Left lobe of liver (tissue), 2 donors: ENCODE data around the gene MRPL33. TPM values are rescaled to one million over a fixed set of nuclear protein-coding genes. Genes with fewer than 3 reads are reported as not detected.
A peak's percentile ranks its signal among the peaks of the same experiment; 100 is the strongest.

Source experiments
- ATAC-seq: fragments of 200-7000 bp; cut with Tn5 transposase; one replicate; pipeline ENCODE4 v1.9.1; 2020; ENCODE audit warnings: mild to moderate bottlenecking, moderate library complexity
- DNase-seq: peaks from one replicate; pipeline ENCODE4 v3.0.0-alpha.2; 2020; ENCODE audit warnings: low spot score
- total RNA-seq: library from RNA; stranded (reverse); gene quantifications from one replicate; pipeline ENCODE4 v1.2.1, GENCODE V29; 2021
- donor health status: DM: no; HTN: no; CAD: no; lungs with moderate emphysema.
- donor health status: DM: no; HTN: yes; CAD: no.

The MRPL33 gene
- total RNA-seq, 1 donor from 2014 or later, result 21.3 TPM

DNA sequence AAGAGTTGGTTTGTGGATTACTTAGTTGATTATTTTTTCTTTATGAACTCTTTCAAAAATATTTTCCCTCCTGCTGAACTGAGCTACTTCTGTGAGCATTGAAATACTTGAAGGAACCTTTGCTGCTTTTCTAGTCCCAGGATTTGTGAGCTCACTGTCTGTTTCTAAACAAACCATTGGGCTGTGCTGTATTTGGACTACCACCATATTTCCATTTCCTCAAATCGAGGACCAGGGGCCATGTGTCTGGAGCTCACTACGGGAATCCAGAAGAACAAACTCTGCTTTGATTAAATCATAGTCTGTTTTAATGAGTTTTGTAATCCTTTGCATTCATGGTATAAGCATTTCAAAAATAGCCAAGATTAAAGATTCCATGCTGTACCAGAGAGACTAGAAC is 1.3 kb downstream of the MRPL33 start:
- no peak for ATAC-seq

GRCh38 chr2:27773959-27774358 is 2.4 kb downstream of the MRPL33 start:
- ATAC-seq (no peak), DNase-seq (no peak)

More for the DNA sequence above, 1.3 kb downstream of the MRPL33 start:
- DNase-seq, result no peak

DNA sequence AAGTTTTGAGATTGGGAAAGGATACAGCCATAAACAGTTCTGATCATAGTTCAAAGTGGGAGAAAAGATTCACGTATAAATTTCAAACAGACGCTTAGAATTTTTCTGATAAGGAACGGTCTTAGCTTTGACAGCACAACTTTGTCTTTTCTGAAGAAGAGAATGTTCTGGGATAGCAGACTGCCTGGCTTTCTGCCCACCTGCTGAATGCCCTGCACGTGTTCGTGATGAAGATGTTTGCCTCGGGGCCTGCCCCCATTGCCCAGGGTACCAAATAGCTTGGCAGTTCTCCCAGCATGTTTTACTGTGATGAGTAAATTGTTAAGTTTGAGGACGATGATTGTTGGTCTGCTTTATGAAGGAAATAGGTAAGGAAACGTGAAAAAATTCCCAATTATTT is 4.6 kb downstream of the MRPL33 start:
- ATAC-seq (peak; percentile 22), DNase-seq (peak; percentile 73)

DNA sequence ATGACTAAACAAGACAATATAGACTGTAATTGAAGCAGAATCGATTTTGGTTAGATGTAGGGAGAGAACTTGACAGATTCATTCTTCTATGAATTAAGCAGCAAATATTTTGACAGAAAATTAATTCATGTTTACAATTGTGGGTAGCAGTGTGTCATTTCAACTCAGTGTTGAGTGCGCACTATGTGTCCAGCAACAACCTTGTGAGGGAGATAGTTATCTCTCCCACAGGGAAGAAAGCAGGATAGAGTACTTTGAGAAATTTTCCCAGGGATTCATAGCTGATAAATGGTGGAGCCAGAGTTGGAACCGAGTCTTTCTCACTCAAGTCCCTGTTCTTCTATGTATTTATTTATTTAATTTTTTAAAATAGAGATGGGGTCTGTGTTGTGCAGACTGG is 5.2 kb downstream of the MRPL33 start:
- no peak for ATAC-seq

DNA sequence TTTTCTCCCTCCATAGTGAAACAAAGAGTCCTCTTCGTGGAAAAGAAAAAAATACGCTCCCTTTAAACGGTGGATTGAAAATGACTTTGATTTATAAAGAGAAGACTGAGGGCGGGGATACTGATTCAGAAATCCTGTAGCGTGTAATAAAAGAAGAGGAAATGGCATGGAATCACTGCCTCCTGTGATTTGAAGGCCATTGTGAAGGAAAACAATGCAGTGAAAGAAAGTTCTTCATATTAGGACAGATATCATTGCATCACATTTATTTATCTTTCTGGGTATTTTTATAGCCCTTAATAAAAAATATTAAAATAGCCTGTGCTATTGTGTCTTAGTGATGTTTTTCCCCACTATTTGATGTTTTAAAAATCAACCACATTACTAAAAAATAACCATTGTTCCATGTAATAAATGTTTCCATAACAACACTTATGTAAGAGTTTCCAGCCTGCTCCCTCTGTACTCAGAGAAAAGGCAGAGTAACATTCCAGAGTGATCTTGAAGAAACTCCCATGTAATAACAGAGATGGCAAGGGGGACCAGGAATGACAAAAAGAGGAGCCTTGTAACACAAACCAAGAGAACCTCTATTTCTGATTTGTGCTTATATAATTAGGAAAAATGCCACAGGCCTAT is 8.0 kb downstream of the MRPL33 start:
- ATAC-seq (no peak), DNase-seq (no peak)

More for the DNA sequence above, 5.2 kb downstream of the MRPL33 start:
- no peak for DNase-seq

DNA sequence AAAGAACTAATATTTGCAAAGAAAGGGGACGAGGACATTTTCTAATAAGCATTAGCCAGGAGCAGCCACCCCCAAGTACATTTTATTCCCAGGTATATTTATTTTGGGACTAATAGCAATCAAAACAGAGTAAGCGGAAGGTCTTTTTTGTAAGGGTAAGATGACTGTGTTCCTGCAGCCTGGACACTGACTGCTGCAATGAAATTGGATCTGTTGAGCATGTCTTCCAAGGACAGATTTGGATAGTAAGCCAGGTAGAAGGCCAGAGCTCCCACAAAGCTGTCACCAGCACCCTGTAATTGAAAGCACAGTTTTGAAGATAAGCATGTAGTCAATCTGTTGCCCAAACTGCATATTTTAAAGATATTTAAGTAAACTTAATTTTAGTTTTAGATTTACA is 10.0 kb downstream of the MRPL33 start:
- ATAC-seq, result no peak
- DNase-seq, result no peak

GRCh38 chr2:27782701-27783100 is 11.2 kb downstream of the MRPL33 start:
- DNase-seq (no peak), ATAC-seq (no peak)

- ATAC-seq (no peak), DNase-seq (no peak)
Observed at GRCh38 chr2:27790796-27791195, 19.3 kb downstream of the MRPL33 start.

- DNase-seq, result no peak
- ATAC-seq, result no peak
Observed at GRCh38 chr2:27792759-27793158, 21.2 kb downstream of the MRPL33 start.

- ATAC-seq (no peak), DNase-seq (no peak)
Observed at GRCh38 chr2:27795093-27795834, 23.7 kb downstream of the MRPL33 start.

- DNase-seq, result no peak
- ATAC-seq, result no peak
Observed at GRCh38 chr2:27795868-27796277, 24.4 kb downstream of the MRPL33 start.

DNA sequence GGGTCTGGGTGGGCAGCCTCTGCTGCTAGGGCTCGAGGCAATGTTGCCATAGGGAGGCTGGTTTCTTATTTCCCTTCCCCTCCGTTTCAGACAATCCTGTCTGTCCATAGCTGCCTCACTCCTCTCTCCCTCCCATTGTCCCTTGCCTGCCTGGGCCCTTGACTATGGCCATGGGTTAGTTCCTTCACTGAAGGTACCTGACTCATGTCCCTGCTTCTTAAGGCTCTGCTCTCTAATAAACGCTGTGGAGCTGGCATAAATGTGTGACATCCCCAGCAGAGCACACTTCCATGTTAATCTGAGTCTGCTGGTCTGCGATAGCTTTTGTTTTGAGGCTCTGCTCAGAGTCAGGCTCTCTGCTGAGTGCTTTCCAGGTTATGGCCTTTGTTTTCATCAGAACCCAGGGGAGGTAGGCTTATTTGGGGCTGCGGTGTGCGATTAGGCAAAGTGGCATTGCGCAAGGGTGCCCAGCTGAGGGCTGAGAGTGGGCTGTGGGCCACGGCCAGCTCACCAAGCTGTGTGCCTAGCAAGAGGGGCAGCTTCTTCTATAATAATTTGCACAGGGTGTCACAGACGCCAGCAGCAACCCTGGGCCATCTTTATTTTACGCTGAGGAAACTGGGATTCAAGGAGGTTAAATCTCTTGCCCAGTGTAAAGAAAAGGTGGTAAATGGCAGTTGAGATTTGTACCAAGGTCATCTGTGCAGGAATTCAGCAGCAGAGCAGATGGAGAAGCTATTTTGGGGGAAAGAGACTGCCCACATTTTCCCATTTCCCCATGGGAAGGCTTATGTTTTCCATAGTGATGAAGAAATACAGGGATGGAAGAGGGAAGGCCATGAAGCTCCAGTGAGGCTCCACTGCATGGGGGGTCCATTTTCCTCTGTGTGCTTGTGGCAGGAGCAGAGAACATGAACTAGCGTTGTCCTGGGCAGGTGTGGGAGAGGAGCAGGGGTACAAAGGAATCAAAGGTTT is 25.6 kb downstream of the MRPL33 start:
- DNase-seq (no peak), ATAC-seq (peak; percentile 65)

- no peak for DNase-seq
- no peak for ATAC-seq
Observed at GRCh38 chr2:27797841-27798240, 26.3 kb downstream of the MRPL33 start.

- no peak for ATAC-seq
- DNase-seq, result no peak
Observed at GRCh38 chr2:27798486-27798885, 27.0 kb downstream of the MRPL33 start.

DNA sequence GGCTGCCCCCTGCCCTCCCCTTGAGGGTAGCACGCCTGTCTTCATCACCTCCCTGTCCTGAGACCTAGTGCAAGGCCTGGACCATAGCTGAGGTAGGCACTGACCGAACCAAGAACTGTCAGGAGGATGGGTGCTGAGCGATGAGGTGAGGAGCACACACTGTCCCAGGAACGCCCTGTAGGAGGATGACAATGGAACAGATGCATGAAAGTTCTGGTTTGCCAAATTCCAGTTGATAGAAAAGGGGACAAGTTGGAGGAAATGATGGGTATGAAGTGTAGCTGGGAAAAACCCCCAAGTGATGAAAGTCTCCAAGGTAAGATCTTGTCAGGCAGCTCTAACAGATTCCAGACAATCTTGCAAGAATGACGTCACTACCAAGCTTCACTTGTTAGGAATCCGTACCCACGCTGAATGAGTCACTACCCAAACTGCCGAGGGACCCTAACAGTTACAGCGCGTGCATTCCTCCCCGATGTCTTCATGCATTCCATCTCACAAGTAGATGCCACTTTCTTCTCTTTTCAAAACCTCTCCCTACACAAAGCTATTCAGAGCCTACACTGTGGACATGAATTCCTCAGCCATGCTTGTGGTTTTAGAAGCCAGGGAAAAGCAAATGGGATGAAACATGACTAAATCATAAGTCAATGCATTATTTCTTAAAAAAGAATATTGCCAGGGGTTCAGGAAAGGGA is 27.6 kb downstream of the MRPL33 start:
- no peak for ATAC-seq
- DNase-seq, result no peak

GRCh38 chr2:27799646-27800010 is 28.1 kb downstream of the MRPL33 start:
- DNase-seq (no peak), ATAC-seq (no peak)

DNA sequence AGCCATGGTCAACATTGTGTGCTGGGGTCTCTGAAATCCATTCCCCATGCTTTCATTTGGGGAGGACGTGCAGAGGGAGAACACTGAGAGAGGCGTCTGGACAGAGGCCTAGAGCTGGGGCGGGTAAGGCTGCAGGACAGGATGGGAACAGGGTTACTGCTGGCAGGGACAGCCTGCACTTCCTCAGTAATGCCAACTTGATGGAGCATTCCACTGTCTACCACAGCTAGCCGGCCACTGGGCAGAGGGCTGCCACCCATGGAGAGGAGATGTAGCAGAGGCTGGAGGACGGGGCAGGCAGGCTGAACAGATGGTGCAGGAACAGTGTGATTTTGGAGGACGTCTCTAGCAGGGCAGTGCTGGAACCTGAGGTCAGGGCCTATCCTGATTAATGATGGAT is 29.3 kb downstream of the MRPL33 start:
- ATAC-seq (no peak), DNase-seq (no peak)

- DNase-seq (no peak), ATAC-seq (no peak)
Observed at GRCh38 chr2:27802547-27802946, 31.0 kb downstream of the MRPL33 start.

- DNase-seq (no peak), ATAC-seq (no peak)
Observed at GRCh38 chr2:27803046-27803445, 31.5 kb downstream of the MRPL33 start.

DNA sequence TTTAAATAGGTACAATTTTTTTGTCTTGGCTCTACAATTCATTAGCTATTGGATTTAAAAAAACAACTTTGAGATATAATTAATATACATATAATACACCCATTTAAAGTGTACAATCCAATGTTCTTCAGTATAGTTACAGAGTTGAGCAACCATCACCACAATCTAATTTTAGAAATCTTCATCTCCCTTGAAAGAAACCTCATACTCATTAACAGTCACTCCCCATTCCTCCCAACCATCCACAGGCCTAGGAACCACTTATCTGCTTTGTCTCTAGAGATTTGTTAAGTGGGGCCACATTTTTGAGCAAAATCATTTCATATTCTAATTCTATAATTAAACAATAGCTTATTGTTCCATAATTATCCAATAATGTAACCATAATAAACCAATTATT is 32.6 kb downstream of the MRPL33 start:
- ATAC-seq (no peak), DNase-seq (no peak)

GRCh38 chr2:27805180-27805579 is 33.7 kb downstream of the MRPL33 start:
- DNase-seq, result no peak
- no peak for ATAC-seq
